Activated T-helper 1 cell treated with anti-CD3 and anti-CD28 coated beads, Interleukin-2, amount 50 U/mL, for 16 hours (primary cell): Measurements from ENCODE around the gene GARNL3.

Experiments used
- DNase-seq, 2 donors: peaks; one replicate each; pipeline ENCODE4 v3.0.0-alpha.2; 2020; ENCODE audit warnings: low read depth in 1 of 2, low spot score in 1 of 2

The GARNL3 gene

GRCh38 chr9:127384016-127384730 lies 119.6 kb downstream of the GARNL3 start:
- DNase-seq = no peak

GRCh38 chr9:127384901-127385300 lies 120.3 kb downstream of the GARNL3 start:
- DNase-seq = no peak

- DNase-seq = no peak
These were observed 121.7 kb downstream of the GARNL3 start for GRCh38 chr9:127386249-127386648.

GRCh38 chr9:127386981-127387380 lies 122.4 kb downstream of the GARNL3 start:
- no peak for DNase-seq

- peak; percentile 52 to 69 for DNase-seq
These were observed 123.7 kb downstream of the GARNL3 start for GRCh38 chr9:127388037-127388855.

GRCh38 chr9:127388856-127389238 lies 124.3 kb downstream of the GARNL3 start:
- DNase-seq = no peak

- no peak for DNase-seq
These were observed 125.0 kb downstream of the GARNL3 start for GRCh38 chr9:127389381-127390247.

- no peak for DNase-seq
These were observed 125.6 kb downstream of the GARNL3 start for GRCh38 chr9:127390248-127390545.

- no peak for DNase-seq
These were observed 126.0 kb downstream of the GARNL3 start for GRCh38 chr9:127390563-127390962.

GRCh38 chr9:127392166-127392565 lies 127.6 kb downstream of the GARNL3 start:
- DNase-seq = no peak

- no peak for DNase-seq
These were observed 128.4 kb downstream of the GARNL3 start for GRCh38 chr9:127392976-127393375.

- DNase-seq = no peak
These were observed 129.1 kb downstream of the GARNL3 start for GRCh38 chr9:127393645-127394044.

- no peak for DNase-seq
These were observed 131.1 kb downstream of the GARNL3 start for GRCh38 chr9:127395497-127396252.

- DNase-seq = no peak
These were observed 131.8 kb downstream of the GARNL3 start for GRCh38 chr9:127396253-127396807.

GRCh38 chr9:127396808-127397645 lies 132.5 kb downstream of the GARNL3 start, which contains the start of gene SLC2A8:
Gene SLC2A8 (plus strand): TSS chr9:127397169. CDS start chr9:127397231, 62 bp downstream.
- peak; percentile 39 to 86 for DNase-seq

GRCh38 chr9:127397646-127398274 lies 133.2 kb downstream of the GARNL3 start:
- peak in 1 of 2 donors; percentile 13 for DNase-seq

- no peak for DNase-seq
These were observed 133.7 kb downstream of the GARNL3 start for GRCh38 chr9:127398275-127398647.

GRCh38 chr9:127398715-127399400 lies 134.3 kb downstream of the GARNL3 start:
- DNase-seq = no peak
